RWPE1 (cell line): ENCODE measurements around the gene SORBS1.

Experiments used
- CTCF ChIA-PET: fragments of 350-600 bp; sonication (Branson Sonifier 250); formaldehyde crosslinking; extraction: SDS; loops from one replicate; lab custom pipeline; 2021; lab: Yijun Ruan, JAX
- POLR2A ChIA-PET: fragments of 400-600 bp; formaldehyde crosslinking; extraction: SDS; loops from one replicate; lab custom pipeline; 2020; ENCODE audit warnings: antibody characterized with exemption; ENCODE audit not compliant: low non-redundant PET; lab: Yijun Ruan, JAX
- DNase-seq: peaks from one replicate; pipeline ENCODE4 v3.0.0; 2012; ENCODE audit warnings: low spot score
- H3K27ac ChIP-seq: fragments of 450-650 bp; 2 replicates; pipeline ENCODE4 v1.5.1; 2017
- TF ChIP-seq, protein P1 (sequence below): fragments of 450-650 bp; conservative IDR thresholded peaks from 2 replicates; pipeline ENCODE4 v1.5.1; 2017; ENCODE audit warnings: low read depth, mild to moderate bottlenecking

SORBS1 gene

DNA sequence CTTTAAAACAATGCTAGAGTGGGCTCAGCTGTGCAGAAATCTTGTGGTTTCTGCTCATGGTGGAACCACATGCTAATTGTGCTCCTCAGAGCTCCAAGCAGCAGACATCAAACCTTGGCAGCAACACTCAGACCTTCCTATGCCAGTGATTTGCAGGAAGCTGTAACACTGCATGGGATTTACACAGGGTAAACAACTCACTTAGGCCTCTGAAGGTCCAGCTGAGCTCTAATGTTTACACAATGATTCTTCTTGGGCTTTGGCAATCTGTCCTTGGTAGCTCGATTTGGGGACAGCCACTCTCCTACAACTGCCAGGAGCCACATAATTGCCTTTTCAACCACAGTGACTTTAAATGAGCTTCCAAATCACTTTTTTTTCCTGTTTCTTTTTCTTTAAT lies 172.6 kb downstream of the SORBS1 start:
- POLR2A ChIA-PET, result no interaction called here
- TF ChIP-seq, protein P1, sequence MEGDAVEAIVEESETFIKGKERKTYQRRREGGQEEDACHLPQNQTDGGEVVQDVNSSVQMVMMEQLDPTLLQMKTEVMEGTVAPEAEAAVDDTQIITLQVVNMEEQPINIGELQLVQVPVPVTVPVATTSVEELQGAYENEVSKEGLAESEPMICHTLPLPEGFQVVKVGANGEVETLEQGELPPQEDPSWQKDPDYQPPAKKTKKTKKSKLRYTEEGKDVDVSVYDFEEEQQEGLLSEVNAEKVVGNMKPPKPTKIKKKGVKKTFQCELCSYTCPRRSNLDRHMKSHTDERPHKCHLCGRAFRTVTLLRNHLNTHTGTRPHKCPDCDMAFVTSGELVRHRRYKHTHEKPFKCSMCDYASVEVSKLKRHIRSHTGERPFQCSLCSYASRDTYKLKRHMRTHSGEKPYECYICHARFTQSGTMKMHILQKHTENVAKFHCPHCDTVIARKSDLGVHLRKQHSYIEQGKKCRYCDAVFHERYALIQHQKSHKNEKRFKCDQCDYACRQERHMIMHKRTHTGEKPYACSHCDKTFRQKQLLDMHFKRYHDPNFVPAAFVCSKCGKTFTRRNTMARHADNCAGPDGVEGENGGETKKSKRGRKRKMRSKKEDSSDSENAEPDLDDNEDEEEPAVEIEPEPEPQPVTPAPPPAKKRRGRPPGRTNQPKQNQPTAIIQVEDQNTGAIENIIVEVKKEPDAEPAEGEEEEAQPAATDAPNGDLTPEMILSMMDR, result no peak
- no peak for DNase-seq
- CTCF ChIA-PET, result interaction anchor here (0.6 kb wide), 1 partner anchor 14 kb away, joined by 5 read pairs; no protein-coding TSS in a partner anchor
- H3K27ac ChIP-seq, result no peak overlapping the region

DNA sequence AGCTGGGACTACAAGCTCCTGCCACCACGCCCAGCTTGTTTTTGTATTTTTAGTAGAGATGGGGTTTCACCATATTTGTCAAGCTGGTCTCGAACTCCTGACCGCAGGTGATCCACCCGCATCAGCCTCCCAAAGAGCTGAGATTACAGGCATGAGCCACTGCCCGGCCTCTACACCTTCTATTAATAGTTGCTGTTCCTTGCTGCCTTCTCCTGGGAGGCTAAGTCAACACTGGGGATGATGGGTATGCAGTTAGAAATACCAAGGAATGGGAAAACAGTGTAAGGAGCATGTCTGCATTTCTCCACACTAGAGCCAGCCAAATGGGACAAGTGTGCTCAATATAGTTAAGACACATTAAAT lies 173.1 kb downstream of the SORBS1 start:
- ChIA-PET CTCF (no interaction called here), POLR2A (no interaction called here)
- TF ChIP-seq, protein P1, result no peak
- no peak for DNase-seq
- no peak overlapping the region for H3K27ac ChIP-seq

DNA sequence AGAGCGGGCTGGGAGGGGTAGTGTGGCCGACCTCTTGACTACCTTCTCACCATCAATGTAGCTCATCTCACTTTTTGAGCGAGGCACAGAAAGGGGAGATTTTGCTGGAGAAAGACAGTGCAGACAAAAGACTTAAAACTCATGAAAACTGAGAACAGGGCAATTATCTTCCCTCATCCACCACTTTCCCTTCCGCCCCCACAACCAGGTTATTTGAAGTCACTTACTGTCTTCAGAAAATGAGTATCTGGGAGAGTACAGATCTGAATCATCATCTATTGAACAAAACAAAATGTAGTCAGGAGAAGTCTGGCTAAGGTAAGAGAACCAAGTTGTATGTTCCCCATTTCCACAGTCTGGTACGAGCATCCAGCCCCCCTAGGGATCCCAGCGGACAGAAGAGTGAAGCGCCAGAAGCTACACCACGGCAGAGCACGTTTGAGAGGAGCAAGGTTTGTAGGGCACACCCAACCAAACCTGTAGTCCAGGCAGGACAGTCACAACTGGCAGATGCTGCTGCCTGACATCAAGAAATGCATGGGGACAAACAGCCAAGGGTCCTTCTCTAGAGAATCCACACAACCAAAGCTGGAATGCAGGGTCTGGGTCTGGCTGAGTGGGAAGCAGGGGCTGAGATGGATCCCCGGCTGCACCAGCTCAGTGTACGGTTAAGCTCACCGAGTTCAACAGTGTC lies 177.0 kb downstream of the SORBS1 start:
- TF ChIP-seq, protein P1, result no peak
- ChIA-PET POLR2A (no interaction called here), CTCF (interaction anchor here (2.4 kb wide), 1 partner anchor 9 kb away, joined by 10 read pairs; no protein-coding TSS in a partner anchor)
- no peak overlapping the region for H3K27ac ChIP-seq
- no peak for DNase-seq

DNA sequence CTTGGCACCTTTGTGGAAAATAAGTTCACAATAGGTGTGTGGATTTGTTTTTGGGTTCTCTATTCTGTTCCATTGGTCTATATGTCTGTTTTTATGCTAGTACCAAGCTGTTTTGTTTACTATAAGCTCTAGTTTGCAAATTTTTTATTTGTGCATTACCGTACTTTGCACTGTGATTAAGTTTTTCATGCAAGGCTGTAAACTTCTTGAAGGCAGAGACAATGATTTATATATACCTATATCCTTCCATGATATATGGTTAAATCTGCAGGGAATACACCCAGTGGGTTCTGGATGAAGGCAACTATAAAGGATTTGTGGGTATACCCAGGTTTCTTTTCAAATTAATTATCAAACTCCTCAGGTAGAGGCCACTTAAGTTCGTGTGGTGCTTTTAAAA lies 178.6 kb downstream of the SORBS1 start:
- CTCF ChIA-PET, result no interaction called here
- TF ChIP-seq, protein P1, result no peak
- H3K27ac ChIP-seq, result no peak overlapping the region
- POLR2A ChIA-PET, result no interaction called here
- no peak for DNase-seq

DNA sequence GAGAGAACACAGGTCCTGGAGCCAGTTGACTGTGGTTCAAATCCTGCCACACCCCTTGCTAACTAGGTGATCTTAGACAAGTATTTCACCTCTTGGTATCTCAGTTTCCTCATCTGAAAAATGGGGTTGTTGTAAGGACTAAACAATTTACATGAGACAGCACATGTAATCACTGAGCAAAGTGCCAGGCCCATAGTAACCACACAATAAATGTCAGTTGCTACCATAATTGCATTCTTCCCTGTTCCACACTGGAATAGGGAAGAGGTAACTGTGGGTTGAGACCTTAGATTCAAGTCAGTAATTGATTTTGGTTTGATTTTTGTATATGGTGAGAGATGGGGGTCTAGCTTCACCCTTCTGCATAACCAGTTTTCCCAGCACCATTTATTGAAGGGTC lies 179.0 kb downstream of the SORBS1 start:
- ChIA-PET POLR2A (no interaction called here), CTCF (no interaction called here)
- no peak for DNase-seq
- H3K27ac ChIP-seq, result no peak overlapping the region
- TF ChIP-seq, protein P1, result no peak

DNA sequence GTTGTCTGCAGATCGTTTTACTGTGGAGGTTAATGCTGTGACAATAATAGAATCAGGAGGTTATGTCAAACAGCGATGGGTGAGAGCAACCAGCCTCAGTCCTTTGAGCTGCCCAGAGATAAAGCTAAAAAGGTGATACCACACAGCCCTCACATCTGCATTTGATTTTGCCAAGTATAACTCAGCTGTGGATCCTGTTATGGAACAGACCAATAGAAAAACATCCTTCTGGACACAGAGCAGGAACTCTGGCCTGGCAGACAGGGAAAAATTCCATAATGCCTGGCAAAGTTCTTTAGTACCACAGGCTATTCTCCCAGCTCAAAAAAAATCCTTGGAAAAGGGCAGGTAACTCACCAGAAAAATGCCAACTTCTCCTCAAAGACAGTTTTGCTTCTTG lies 183.2 kb downstream of the SORBS1 start:
- POLR2A ChIA-PET, result no interaction called here
- DNase-seq, result no peak
- TF ChIP-seq, protein P1, result no peak
- no peak overlapping the region for H3K27ac ChIP-seq
- CTCF ChIA-PET, result interaction anchor here (0.6 to 1.9 kb wide), 3 partner anchors 12 to 846 kb away, joined by 3 to 5 read pairs (median 3); no protein-coding TSS in a partner anchor
